Esophagus squamous epithelium (tissue), 5 donors: ENCODE data around the gene BIRC6. TPM values are rescaled to one million over a fixed set of nuclear protein-coding genes. Genes with fewer than 3 reads are reported as not detected.
"Not testable (repeated sequence)": the region's sequence is repeated elsewhere in the genome, so short reads cannot be mapped to it uniquely, and the experiment has no call there.

Experiments
- DNase-seq: peaks from one replicate; lab custom pipeline; 2025; lab: John Stamatoyannopoulos, UW
- H3K27ac ChIP-seq, 4 donors: fragments of 200-600 bp; sonication (generic); one replicate each; pipeline ENCODE4 v1.5.1; 2016 to 2019; ENCODE audit warnings: mild to moderate bottlenecking in 1 of 4
- H3K27me3 ChIP-seq, 4 donors: fragments of 200-600 bp; sonication (generic); 1 replicate in 3 of 4; 2 replicates in 1 of 4; pipeline versions ENCODE4 v1.5.1 to v1.6.0; 2017 to 2021; ENCODE audit warnings: antibody characterized with exemption in 1 of 4
- H3K36me3 ChIP-seq, 3 donors: fragments of 200-600 bp; sonication (generic); one replicate each; pipeline ENCODE4 v1.5.1; 2016 to 2019
- H3K4me1 ChIP-seq, 3 donors: fragments of 200-600 bp; sonication (generic); one replicate each; pipeline ENCODE4 v1.5.1; 2017 to 2019
- H3K4me3 ChIP-seq, 4 donors: fragments of 200-600 bp; sonication (generic); 1 replicate in 3 of 4; 2 replicates in 1 of 4; pipeline ENCODE4 v1.5.1; 2016 to 2019; ENCODE audit warnings: mild to moderate bottlenecking in 2 of 4, moderate library complexity in 1 of 4
- H3K9me3 ChIP-seq, 3 donors: fragments of 200-600 bp; sonication (generic); one replicate each; pipeline ENCODE4 v1.5.1; 2016 to 2019
- CTCF ChIP-seq, 6 experiments: fragments of 450-650 bp in 4 of 6; fragments of 200-600 bp in 2 of 6; sonication (generic) in 2 of 6; IDR thresholded peaks; one replicate each; pipeline ENCODE4 v1.5.1; 2016 to 2019; ENCODE audit warnings: antibody characterized with exemption in 6 of 6, mild to moderate bottlenecking in 4 of 6, moderate library complexity in 4 of 6
- POLR2A ChIP-seq, 4 donors: fragments of 450-650 bp; IDR thresholded peaks; one replicate each; pipeline ENCODE4 v1.6.1; 2017; ENCODE audit warnings: antibody characterized with exemption in 4 of 4, mild to moderate bottlenecking in 4 of 4, moderate library complexity in 3 of 4
- WGBS, 2 donors: methylation state at CpG; one replicate each; pipeline ENCODE4 v1.1.5; 2018; 5-methylcytosine and 5-hydroxymethylcytosine counted together
- intact Hi-C: fragments of 100-400 bp; cut with DNase I; formaldehyde crosslinking; loops from one replicate; pipeline ENCODE4 v1.15.0; 2022
- total RNA-seq, 4 donors: library from RNA; depleted of rRNA; stranded (reverse); fragments of >200 nt; gene quantifications; one replicate each; pipeline ENCODE4 v1.1.0, GENCODE V29; 2016
- donor health status: DM: yes; HTN: yes; CAD: no.

BIRC6 gene
- total RNA-seq, 4 donors from 2014 or later, result 56.7 to 120 (median 76.6) TPM

GRCh38 chr2:32456808-32457207, 100.0 kb downstream of the BIRC6 start:
- intact Hi-C loops, result no loop called here
- Histone ChIP-seq H3K27ac (no peak overlapping the region), H3K27me3 (no peaks in the 10 kb centered on the region), H3K9me3 (no peaks in the 10 kb centered on the region), H3K36me3 (peaks cover 0 to 57% (median 0%) of the 10 kb centered on the region in 3 donors), H3K4me1 (no peaks in the 10 kb centered on the region), H3K4me3 (no peak overlapping the region)
- TF ChIP-seq POLR2A (IDR thresholded peaks at IDR 0.05) (no peak), CTCF (IDR thresholded peaks at IDR 0.05) (no peak)
- no peak for DNase-seq
- 97 to 98% methylated on average over 4 of the region's 4 CpGs for WGBS, 2 donors

GRCh38 chr2:32457814-32458213, 101.0 kb downstream of the BIRC6 start:
- Histone ChIP-seq H3K9me3 (no peaks in the 10 kb centered on the region), H3K4me1 (no peaks in the 10 kb centered on the region), H3K27ac (no peak overlapping the region), H3K27me3 (no peaks in the 10 kb centered on the region), H3K4me3 (no peak overlapping the region), H3K36me3 (peaks cover 0 to 61% (median 0%) of the 10 kb centered on the region in 3 donors)
- 90 to 95% methylated on average over 1 of the region's 1 CpG for WGBS, 2 donors
- intact Hi-C loops, result no loop called here
- no peak for DNase-seq
- TF ChIP-seq CTCF (IDR thresholded peaks at IDR 0.05) (no peak), POLR2A (IDR thresholded peaks at IDR 0.05) (no peak)

- WGBS, 2 donors, result 96 to 98% methylated on average over 2 of the region's 2 CpGs
- H3K27ac ChIP-seq, H3K4me1 ChIP-seq, DNase-seq, H3K9me3 ChIP-seq, H3K27me3 ChIP-seq, H3K4me3 ChIP-seq, intact Hi-C loops: not testable (repeated sequence)
- peaks cover 0 to 66% (median 3%) of the 10 kb centered on the region in 3 donors for H3K36me3 ChIP-seq
Observed at GRCh38 chr2:32460861-32461260, 104.0 kb downstream of the BIRC6 start.

- Histone ChIP-seq H3K27ac (no peak overlapping the region), H3K4me1 (no peaks in the 10 kb centered on the region), H3K27me3 (no peaks in the 10 kb centered on the region), H3K36me3 (peaks cover 0 to 70% (median 7%) of the 10 kb centered on the region in 3 donors), H3K9me3 (no peaks in the 10 kb centered on the region), H3K4me3 (no peak overlapping the region)
- TF ChIP-seq POLR2A (IDR thresholded peaks at IDR 0.05), result no peak
- TF ChIP-seq CTCF (IDR thresholded peaks at IDR 0.05), result no peak
- intact Hi-C loops, result no loop called here
- no peak for DNase-seq
- 97 to 100% methylated on average over 3 to 4 of the region's 4 CpGs for WGBS, 2 donors
Observed at GRCh38 chr2:32463110-32463509, 106.3 kb downstream of the BIRC6 start.

GRCh38 chr2:32464431-32464830, 107.6 kb downstream of the BIRC6 start:
- no peaks in the 10 kb centered on the region for H3K27me3 ChIP-seq
- no peak overlapping the region for H3K4me3 ChIP-seq
- no peaks in the 10 kb centered on the region for H3K4me1 ChIP-seq
- TF ChIP-seq POLR2A (IDR thresholded peaks at IDR 0.05) (no peak), CTCF (IDR thresholded peaks at IDR 0.05) (no peak)
- peaks cover 0 to 72% (median 12%) of the 10 kb centered on the region in 3 donors for H3K36me3 ChIP-seq
- intact Hi-C loops, result no loop called here
- WGBS, 2 donors, result 88 to 91% methylated on average over 2 of the region's 2 CpGs
- no peak for DNase-seq
- no peak overlapping the region for H3K27ac ChIP-seq
- H3K9me3 ChIP-seq, result no peaks in the 10 kb centered on the region

- no peak overlapping the region for H3K27ac ChIP-seq
- TF ChIP-seq POLR2A (IDR thresholded peaks at IDR 0.05) (no peak), CTCF (IDR thresholded peaks at IDR 0.05) (no peak)
- H3K4me3 ChIP-seq, result no peak overlapping the region
- H3K9me3 ChIP-seq, result no peaks in the 10 kb centered on the region
- DNase-seq, result no peak
- intact Hi-C loops, result no loop called here
- H3K36me3 ChIP-seq, result peaks cover 0 to 93% (median 9%) of the 10 kb centered on the region in 3 donors
- no peaks in the 10 kb centered on the region for H3K27me3 ChIP-seq
- no peaks in the 10 kb centered on the region for H3K4me1 ChIP-seq
- 59 to 64% methylated on average over 3 of the region's 3 CpGs for WGBS, 2 donors
Observed at GRCh38 chr2:32472605-32473004, 115.8 kb downstream of the BIRC6 start.
